ENCODE measurements around the gene ATP5F1D. TPM values are rescaled to one million over a fixed set of nuclear protein-coding genes. Genes with fewer than 3 reads are reported as not detected.

The ATP5F1D gene
- total and polyA plus RNA-seq, 2 donors (not counting 3 experiments of a cell fraction or from before 2014, with no cell fraction given): 167 to 192 TPM

- ChIA-PET CTCF (no interaction called here), POLR2A (no interaction called here)
- intact Hi-C loops (cut with micrococcal nuclease) (no loop called here), dilution Hi-C loops (cut with MboI; ENCODE audit: extremely low pct_ligation_motif_present, low sequenced_read_pairs) (no loop called here)
- Histone ChIP-seq H3K4me1 (ENCODE audit: control insufficient read depth, extremely low read depth, insufficient read depth, low read length) (no peaks in the 10 kb centered on the region), H3K9me1 (replicated peaks; ENCODE audit: control insufficient read depth, extremely low read depth, insufficient read depth, low read length) (no peaks in the 10 kb centered on the region), H3K79me2 (ENCODE audit: control insufficient read depth, insufficient read depth, low read length) (no peaks in the 10 kb centered on the region), H4K20me1 (replicated peaks; ENCODE audit: control insufficient read depth, extremely low read depth, insufficient read depth, low read length) (no peaks in the 10 kb centered on the region), H3K9ac (replicated peaks; ENCODE audit: extremely low read depth, insufficient read depth, low read length) (no peak overlapping the region), H3K27me3 (ENCODE audit: control insufficient read depth in 2 of 2, insufficient read depth in 2 of 2, low read length in 2 of 2) (peaks cover 8 to 15% of the 10 kb centered on the region in 2 experiments), H3K9me3 (replicated peaks; ENCODE audit: control insufficient read depth, insufficient read depth, low read length) (no peaks in the 10 kb centered on the region), H3K4me3 (replicated peaks in 1 of 3; ENCODE audit: insufficient read depth in 1 of 3, low read depth in 1 of 3, low read length in 3 of 3) (no peak overlapping the region), H3K4me2 (ENCODE audit: insufficient read depth, low read length) (no peak overlapping the region), H3K27ac (ENCODE audit: insufficient read depth, low read depth, low read length) (no peak overlapping the region), H2AFZ (ENCODE audit: low read depth, low read length) (no peak overlapping the region), H3K36me3 (ENCODE audit: control insufficient read depth in 2 of 2, extremely low read depth in 1 of 2, insufficient read depth in 2 of 2, low read length in 2 of 2) (no peaks in the 10 kb centered on the region)
- no peak for FAIRE-seq
- TF ChIP-seq POLR2A (IDR thresholded peaks at IDR 0.05; ENCODE audit: low read depth, low read length) (no peak), GATA2 (IDR thresholded peaks at IDR 0.05; ENCODE audit: insufficient read depth, insufficient read length, low read depth, low read length) (no peak), MYC (IDR thresholded peaks at IDR 0.05; ENCODE audit: low read depth, low read length) (no peak), MAX (IDR thresholded peaks at IDR 0.05; ENCODE audit: insufficient read depth, insufficient read length) (no peak), JUN (IDR thresholded peaks at IDR 0.05; ENCODE audit: borderline replicate concordance, insufficient read depth, insufficient read length, low read depth) (no peak), POLR2AphosphoS5 (IDR thresholded peaks at IDR 0.05; ENCODE audit: insufficient read depth, low read depth, low read length) (no peak), CTCF (IDR thresholded peaks at IDR 0.05; ENCODE audit: extremely low read depth in 1 of 2, insufficient read depth in 1 of 2, low read depth in 1 of 2, low read length in 2 of 2) (no peak), EZH2 (IDR thresholded peaks at IDR 0.05; ENCODE audit: borderline replicate concordance, low read depth, low read length, severe bottlenecking) (no peak), FOS (IDR thresholded peaks at IDR 0.05; ENCODE audit: borderline replicate concordance, insufficient read depth, low read length) (no peak)
- no TSS peak for BruUV-seq (replicated peaks)
- no peak for DNase-seq (ENCODE audit: low read depth, low spot score)
These were observed 48.1 kb downstream of the ATP5F1D start for GRCh38 chr19:1289686-1290025.

Data from endothelial cell of umbilical vein (primary cell).